ENCODE measurements around the gene BCDIN3D.
"Not testable (repeated sequence)": the region's sequence is repeated elsewhere in the genome, so short reads cannot be mapped to it uniquely, and the experiment has no call there.

Gene BCDIN3D

GRCh38 chr12:49863946-49864797 is 21.3 kb upstream of the BCDIN3D start:
- DNase-seq: peak in 3 of 56 donors; percentile 21 to 39 (median 34)

- DNase-seq: not testable (repeated sequence)
Measured at GRCh38 chr12:49860921-49861320, 18.0 kb upstream of the BCDIN3D start.

- DNase-seq: not testable (repeated sequence)
Measured at GRCh38 chr12:49855890-49856289, 13.0 kb upstream of the BCDIN3D start.

GRCh38 chr12:49854976-49855375 is 12.1 kb upstream of the BCDIN3D start:
- DNase-seq: no peak

- no peak for DNase-seq
Measured at GRCh38 chr12:49853671-49854070, 10.8 kb upstream of the BCDIN3D start.

GRCh38 chr12:49847161-49847560 is 4.3 kb upstream of the BCDIN3D start:
- no peak for DNase-seq

GRCh38 chr12:49846032-49846431 is 3.1 kb upstream of the BCDIN3D start:
- DNase-seq: no peak

- DNase-seq: no peak
Measured at GRCh38 chr12:49843876-49844437, 1.1 kb upstream of the BCDIN3D start.

GRCh38 chr12:49843411-49843810 is 505 bp upstream of the BCDIN3D start:
- DNase-seq: no peak

GRCh38 chr12:49838973-49839633 is 3.8 kb downstream of the BCDIN3D start:
- peak in 11 of 56 donors; percentile 3 to 45 (median 11) for DNase-seq

- no peak for DNase-seq
Measured at GRCh38 chr12:49832836-49833421, 10.0 kb downstream of the BCDIN3D start.

- no peak for DNase-seq
Measured at GRCh38 chr12:49831717-49832116, 11.2 kb downstream of the BCDIN3D start.

GRCh38 chr12:49828133-49829091 is 14.5 kb downstream of the BCDIN3D start, which contains the start of gene NCKAP5L:
Gene NCKAP5L (minus strand): TSS chr12:49828413. CDS start chr12:49804044, 24,369 bp downstream.
- DNase-seq: peak; percentile 59 to 97 (median 91)

GRCh38 chr12:49827401-49828099 is 15.4 kb downstream of the BCDIN3D start:
- DNase-seq: peak in 54 of 56 donors; percentile 22 to 82 (median 68)

- DNase-seq: peak in 1 of 56 donors; percentile 25
Measured at GRCh38 chr12:49827051-49827400, 15.9 kb downstream of the BCDIN3D start.

GRCh38 chr12:49825971-49826421 is 16.9 kb downstream of the BCDIN3D start:
- no peak for DNase-seq

GRCh38 chr12:49825360-49825970 is 17.4 kb downstream of the BCDIN3D start:
- DNase-seq: peak in 11 of 56 donors; percentile 3 to 33 (median 16)

- DNase-seq: peak in 1 of 56 donors; percentile 13
Measured at GRCh38 chr12:49824895-49825294, 18.0 kb downstream of the BCDIN3D start.

GRCh38 chr12:49824416-49824815 is 18.5 kb downstream of the BCDIN3D start:
- DNase-seq: no peak

Data from nucleus accumbens (tissue), 56 donors.